COLO668 (cell line): Measurements from ENCODE around the gene ABCA13.

Experiments
- DNase-seq: peaks from one replicate; lab custom pipeline; 2025; ENCODE audit not compliant: unreplicated experiment; lab: John Stamatoyannopoulos, UW

Gene ABCA13

GRCh38 chr7:48426331-48426965 is 255.2 kb downstream of the ABCA13 start:
- DNase-seq: no peak

GRCh38 chr7:48426966-48427555 is 255.8 kb downstream of the ABCA13 start:
- DNase-seq: peak; percentile 54

GRCh38 chr7:48427671-48428070 is 256.4 kb downstream of the ABCA13 start:
- no peak for DNase-seq

- DNase-seq: peak; percentile 31
Measured at GRCh38 chr7:48428091-48428684, 256.9 kb downstream of the ABCA13 start.

GRCh38 chr7:48429117-48429516 is 257.9 kb downstream of the ABCA13 start:
- DNase-seq: no peak

- DNase-seq: no peak
Measured at GRCh38 chr7:48438206-48438605, 266.9 kb downstream of the ABCA13 start.

GRCh38 chr7:48441848-48442492 is 270.7 kb downstream of the ABCA13 start:
- peak; percentile 42 for DNase-seq

GRCh38 chr7:48443051-48443450 is 271.8 kb downstream of the ABCA13 start:
- DNase-seq: no peak

GRCh38 chr7:48446721-48447120 is 275.5 kb downstream of the ABCA13 start:
- no peak for DNase-seq

GRCh38 chr7:48452218-48452617 is 281.0 kb downstream of the ABCA13 start:
- no peak for DNase-seq

GRCh38 chr7:48454750-48455192 is 283.5 kb downstream of the ABCA13 start:
- no peak for DNase-seq

- no peak for DNase-seq
Measured at GRCh38 chr7:48455363-48455762, 284.1 kb downstream of the ABCA13 start.

- DNase-seq: no peak
Measured at GRCh38 chr7:48458701-48459524, 287.7 kb downstream of the ABCA13 start.

- DNase-seq: no peak
Measured at GRCh38 chr7:48466713-48467112, 295.5 kb downstream of the ABCA13 start.

- DNase-seq: no peak
Measured at GRCh38 chr7:48471196-48471595, 299.9 kb downstream of the ABCA13 start.

GRCh38 chr7:48472640-48473039 is 301.4 kb downstream of the ABCA13 start:
- DNase-seq: no peak

- DNase-seq: no peak
Measured at GRCh38 chr7:48473205-48473865, 302.1 kb downstream of the ABCA13 start.

- DNase-seq: no peak
Measured at GRCh38 chr7:48481235-48481634, 310.0 kb downstream of the ABCA13 start.

- no peak for DNase-seq
Measured at GRCh38 chr7:48497521-48497920, 326.3 kb downstream of the ABCA13 start.

GRCh38 chr7:48502021-48502420 is 330.8 kb downstream of the ABCA13 start:
- no peak for DNase-seq

GRCh38 chr7:48505051-48505450 is 333.8 kb downstream of the ABCA13 start:
- DNase-seq: no peak
